IPS DF 19.7 (cell line): Measurements from ENCODE around the gene KIAA0513.

ENCODE experiments used
- DNase-seq: peaks from one replicate; pipeline ENCODE4 v3.0.0-alpha.2; 2013; ENCODE audit warnings: low read depth, low spot score

KIAA0513 gene, protein sequence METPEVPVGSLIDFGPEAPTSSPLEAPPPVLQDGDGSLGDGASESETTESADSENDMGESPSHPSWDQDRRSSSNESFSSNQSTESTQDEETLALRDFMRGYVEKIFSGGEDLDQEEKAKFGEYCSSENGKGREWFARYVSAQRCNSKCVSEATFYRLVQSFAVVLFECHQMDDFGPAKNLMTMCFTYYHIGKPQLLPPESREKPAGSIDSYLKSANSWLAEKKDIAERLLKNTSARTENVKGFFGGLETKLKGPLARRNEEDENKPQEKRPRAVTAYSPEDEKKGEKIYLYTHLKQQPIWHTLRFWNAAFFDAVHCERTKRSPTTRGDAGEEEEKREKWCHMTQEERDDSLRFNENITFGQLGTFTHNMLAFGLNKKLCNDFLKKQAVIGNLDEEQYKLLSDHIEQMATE

DNA sequence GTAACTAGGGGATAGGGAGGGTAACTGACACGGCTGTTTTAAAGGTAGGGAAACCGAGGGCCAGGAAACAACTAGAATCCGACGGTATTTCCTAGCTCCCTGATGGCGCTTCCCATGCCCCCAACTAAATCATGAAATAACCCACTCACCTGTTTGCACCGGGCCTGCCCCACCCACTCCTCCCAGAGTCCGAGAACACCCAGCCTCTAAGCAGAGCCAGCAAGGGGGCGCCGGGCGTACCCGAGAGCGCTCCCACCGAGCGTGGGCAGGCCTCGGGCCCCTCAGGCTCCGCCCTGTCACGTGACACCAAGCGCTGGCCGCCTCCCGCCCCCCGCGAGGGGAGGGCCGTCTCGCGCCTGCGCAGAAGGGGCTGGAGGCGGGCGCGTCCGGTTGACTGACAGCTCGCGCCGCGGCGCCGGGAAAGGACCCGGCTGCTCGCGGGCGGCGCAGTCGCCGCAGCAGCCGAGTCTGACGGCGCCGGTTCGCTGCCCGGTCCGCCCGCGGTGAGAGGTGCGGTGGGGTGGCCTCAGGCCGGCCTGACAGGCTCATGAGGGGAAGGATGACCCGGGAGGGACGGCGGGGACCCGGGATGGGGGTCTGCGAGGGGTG is at the start of gene KIAA0513:
Gene KIAA0513 (plus strand): TSS at position 447 of the 609 bp plus-strand sequence. CDS start 39,277 bp downstream, outside the sequence.
- DNase-seq = no peak

DNA sequence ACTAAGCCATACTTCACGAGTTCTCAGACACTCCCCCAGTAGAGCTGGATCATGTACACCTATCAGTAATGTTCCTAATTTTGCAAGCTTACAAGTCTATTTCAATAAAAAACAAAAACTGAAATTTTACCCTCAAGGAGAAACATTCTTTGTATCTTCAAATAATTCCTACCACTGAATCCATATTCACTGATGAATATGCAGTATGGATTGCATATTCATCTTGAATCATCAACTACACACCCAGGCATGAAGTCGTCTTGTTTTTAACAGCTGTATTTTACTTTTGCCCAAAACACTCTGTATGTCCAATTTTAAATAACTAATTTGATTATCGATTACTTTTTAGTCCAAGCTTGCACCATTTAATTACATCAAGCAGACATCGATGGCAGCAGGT is 48.1 kb upstream of the KIAA0513 start:
- DNase-seq = no peak

DNA sequence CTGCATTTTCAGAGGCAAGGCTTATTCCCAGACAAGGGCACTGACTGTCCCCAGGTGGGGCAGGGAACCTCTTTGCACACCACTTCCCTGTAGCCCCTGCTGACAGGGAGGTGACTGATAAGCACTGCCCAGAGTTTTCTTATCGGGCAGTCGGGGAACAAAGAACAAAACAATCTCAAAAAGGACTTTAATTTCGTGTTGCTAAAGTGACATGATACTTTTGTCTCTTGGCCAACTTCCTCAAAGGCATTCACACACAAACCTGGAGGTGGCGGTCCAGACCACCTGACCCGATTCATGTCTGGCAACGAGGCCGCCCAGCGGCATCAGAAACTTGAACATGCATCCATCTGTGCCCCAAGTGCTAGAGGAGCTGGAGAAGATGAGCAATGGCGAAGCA is 45.2 kb upstream of the KIAA0513 start:
- no peak for DNase-seq

DNA sequence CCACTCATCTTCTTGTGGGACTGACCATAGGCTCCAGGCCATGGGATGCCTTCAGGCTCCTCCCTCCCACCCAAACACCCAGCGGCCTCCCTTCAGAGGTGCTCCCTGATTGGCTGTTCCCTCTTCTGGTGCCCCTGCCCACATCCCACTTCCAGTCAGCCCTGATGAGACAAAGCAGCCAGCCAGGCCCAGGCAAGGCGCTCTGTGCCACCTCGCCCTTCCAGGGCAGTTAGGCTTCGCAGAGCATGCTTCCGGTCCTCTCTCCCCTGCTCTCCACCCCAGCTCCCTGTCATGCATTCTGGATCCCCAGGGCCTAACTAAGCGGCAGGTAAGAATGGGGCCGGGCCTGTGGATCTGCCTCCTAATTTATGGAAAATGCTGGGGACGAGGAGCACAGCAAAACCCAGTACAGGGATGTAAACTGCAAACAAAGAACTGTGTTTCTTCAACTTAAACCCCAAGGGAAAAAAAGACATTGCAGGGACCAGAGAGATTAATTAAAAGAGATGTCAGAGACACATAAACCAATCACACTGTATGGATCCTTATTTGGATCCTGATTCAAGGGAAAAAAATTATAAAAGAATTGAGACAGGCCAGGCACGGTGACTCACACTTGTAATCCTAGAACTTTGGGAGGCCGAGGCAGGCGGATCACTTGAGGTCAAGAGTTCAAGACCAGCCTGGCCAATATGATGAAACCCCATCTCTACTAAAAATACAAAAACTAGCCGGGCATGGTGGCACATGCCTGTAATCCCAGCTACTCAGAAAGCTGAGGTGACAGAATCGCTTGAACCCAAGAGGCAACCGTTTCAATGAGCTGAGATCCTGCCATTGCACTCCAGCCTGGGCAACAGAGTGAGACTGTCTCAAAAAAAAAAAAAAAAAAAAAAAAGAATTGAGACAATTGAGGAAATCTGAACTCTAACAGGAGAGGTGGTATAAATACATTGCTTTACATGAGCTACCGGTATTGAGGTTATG is 42.2 kb upstream of the KIAA0513 start:
- no peak for DNase-seq

DNA sequence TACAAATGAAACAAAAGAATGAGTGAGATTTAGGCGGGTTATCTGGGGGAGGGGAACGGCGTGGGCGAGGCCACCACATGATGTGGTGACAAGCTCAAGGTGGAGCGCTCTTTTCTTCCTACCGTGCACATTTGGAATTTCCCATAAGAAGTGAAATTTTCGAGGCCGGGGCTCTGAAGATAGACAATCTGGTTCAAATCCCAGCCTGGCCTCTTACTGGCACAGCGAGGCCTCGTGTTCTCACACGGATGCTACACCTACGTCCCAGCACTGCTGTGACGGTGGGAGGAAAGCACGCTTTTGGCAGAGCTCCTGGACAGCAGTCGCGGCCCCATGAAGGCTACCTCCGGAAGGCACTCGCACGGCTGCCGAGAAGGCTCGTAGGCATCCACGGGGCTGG is 41.5 kb upstream of the KIAA0513 start:
- DNase-seq = no peak

DNA sequence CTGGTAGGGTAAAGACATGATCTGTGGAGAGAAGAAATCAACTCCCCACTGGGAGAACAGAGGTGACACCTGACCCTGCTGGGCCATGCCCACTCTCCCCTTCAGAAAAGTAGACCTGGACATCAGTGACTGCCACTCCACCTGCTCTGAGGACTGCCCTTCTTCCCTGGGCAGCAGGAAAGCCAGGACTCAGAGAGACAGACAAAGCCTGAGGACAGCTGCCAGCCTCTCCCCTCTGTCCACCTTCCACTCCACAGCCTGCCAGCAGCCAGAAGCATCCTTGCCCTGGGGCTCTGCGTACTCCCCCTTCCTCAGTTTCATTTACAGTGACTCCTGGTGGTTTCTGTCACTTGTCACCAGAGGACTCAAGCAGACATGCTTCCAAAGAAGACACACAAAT is 40.7 kb upstream of the KIAA0513 start:
- DNase-seq = no peak

DNA sequence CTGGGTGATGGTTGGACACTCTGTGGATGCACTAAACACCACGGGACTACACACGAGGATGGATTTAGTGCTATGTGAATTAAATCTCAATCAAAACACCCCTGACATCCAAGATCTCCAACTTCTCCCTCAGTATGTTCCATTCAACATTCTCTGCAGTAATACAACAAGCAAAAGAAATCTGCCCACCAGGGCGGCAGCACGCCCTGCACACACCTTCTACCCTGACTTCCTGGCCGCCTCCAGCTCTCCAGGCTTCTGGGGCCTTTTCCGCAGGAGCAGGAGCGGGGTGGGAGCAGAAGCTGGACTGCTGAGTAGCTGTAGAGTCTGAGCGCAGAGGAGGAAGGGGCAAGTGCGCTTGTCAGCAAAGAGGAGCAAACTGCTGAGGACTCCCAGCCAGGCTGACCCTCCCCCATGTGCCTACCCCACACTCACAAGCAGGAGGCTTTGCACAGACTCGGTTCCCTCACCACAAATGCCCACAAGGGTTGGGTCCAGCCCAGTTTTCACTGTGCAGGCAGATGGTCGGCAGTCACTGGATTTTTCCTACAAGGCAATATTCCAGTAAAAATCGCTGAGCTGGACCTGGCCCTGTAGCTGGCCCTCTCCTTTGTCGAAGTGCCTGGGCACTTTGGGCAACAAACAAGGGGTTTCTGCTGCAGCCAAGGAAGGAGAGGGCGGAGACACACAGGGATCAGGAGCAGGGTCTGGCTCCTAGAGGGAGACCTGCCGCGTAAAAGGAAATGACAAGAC is 39.1 kb upstream of the KIAA0513 start:
- no peak for DNase-seq

DNA sequence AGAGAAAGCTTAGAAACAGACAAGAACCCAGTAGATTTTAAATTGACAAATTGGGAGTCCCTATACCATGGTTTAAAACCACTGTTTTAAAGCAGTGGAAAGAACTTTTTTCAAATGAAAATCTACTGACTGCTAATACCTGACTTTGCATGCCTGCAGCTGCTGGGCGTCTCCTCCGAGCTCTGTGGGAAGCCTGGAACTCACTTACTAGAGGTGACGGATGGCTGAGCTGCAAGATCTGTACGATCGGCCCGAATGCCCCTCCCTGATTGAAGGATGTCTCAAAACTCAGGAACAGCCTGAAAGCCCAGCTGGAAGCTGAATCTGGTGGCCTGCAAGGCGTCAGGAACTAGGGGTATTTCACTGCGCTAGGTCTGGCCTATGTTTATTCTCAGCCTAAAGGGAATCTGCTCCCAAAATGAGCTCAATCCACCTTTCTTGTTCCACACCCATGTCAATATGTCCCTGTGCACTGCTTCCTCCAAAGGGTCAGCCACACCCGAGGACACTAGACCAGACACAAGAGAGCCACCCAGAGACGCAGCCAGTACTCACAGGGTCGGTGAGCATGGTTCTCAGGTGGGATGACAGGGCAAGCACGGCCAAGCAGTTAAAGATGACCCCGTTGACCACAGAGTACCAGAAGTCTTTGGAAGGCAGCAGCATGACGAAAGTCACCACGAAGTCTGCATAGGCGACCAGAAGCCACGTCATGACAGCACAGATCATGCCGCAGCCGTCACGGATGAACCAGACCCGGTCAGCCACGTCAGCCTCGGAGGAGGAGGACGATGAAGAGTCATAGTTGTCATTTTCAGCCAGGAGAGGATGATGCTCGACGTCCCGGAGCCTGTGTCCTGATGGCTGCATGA is 37.6 kb upstream of the KIAA0513 start:
- no peak for DNase-seq

DNA sequence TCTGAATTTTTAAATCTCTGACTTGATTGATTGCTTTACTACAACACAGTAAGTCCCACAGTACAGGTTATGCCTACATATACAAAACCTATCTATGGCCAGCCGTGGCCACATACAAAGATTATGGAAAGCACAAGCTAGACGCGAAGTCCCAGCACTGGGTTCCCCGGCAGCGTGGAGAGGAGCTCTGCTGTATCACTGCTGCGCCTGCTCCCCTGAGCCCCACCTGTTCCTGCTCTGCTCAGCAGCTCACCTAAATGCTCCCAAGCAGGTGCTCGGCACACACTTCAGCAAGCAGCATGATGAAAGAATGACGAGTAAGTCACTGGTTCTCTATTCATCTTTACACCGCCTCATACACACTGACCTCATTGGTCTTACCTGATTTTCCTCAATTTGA is 36.8 kb upstream of the KIAA0513 start:
- no peak for DNase-seq

DNA sequence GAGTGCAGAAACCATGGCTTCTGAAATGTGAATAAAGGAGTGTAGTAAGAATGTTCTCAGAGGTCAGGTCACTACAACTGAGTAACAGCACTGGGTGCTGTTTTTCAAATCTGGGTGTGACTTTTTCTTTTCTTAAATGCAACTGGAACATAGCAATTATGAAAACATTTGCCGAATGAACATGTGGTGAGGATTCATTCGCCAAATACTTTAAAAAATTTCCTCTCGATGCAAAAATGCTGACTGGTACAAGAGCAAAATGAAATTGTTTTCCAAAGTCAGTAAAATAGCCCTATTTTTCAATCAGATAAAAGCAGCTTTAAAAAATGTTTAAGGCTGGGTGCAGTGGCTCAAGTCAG is 34.9 kb upstream of the KIAA0513 start:
- no peak for DNase-seq

DNA sequence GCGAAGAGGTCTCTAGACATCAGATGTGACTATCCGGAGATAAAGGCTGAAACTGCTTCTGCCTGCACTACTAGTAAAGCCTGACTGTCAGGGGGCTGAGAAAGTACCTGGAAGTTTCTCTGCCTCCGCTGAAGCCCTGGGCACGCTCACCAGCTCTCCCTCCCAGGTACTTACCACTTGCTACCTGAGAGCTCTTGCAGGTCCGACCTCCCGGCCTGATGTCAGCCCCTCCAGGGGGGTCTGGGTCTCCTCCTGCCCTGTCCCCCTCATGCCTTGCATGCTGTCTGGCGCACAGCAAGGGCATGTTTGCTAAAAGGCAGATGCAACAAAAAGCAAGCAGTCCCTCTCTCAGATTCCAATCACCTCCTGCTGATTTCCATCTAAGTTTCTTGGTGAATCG is 33.7 kb upstream of the KIAA0513 start:
- DNase-seq = no peak

DNA sequence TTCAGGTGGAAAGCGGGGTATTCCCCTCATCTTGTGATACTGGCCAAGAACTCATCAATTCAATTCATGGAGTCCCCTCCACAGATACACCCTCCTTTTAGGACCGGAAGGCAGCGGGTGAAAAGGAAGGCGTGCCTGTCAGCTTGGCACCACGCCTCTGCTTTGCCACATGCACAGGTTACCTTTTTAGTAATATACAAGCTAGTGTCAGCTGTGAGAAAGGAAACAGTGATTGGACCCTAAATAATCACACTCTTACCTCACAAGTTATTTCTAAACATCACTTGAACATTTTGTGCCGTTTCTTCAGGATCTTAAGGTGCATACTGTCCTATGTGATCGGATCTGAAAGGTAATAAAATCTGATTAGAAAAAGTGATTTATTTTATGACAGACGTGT is 31.9 kb upstream of the KIAA0513 start:
- no peak for DNase-seq

DNA sequence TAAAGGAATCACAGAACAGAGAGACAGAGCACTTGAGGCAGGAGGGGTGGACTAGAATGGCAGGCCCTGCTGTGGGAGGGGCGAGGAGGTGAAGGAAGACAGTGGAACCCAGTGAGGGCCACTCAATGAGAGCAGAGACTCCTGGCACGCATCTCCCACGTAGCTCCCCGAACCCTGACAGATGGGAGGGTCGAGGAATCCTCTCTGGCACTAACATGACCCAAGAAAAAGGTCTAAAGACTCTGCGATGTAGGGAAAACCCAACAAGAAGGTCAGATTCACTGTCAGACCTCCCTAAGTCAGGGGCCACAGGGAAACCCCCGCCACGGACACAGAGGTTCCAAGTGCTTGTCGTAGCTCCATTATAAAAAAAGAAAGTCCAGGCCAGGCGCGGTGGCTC is 31.2 kb upstream of the KIAA0513 start:
- DNase-seq = no peak

DNA sequence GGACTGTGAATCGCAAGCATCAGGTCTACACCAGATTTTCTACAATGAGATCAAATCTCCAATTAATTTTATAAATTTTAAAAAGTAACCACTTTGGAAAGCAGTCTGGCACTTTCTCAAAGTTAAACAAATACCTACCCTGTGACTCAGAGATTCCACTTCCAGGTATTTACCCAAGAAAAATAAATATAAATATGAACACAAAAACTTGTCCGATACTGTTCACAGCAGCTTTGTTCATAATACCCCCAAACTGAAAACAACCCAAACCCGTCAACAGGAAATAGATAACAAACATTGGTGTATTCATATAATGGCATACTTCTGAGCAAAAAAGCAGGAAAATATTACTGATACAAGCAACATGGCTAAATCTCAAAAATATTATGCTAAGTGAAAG is 28.4 kb upstream of the KIAA0513 start:
- no peak for DNase-seq

DNA sequence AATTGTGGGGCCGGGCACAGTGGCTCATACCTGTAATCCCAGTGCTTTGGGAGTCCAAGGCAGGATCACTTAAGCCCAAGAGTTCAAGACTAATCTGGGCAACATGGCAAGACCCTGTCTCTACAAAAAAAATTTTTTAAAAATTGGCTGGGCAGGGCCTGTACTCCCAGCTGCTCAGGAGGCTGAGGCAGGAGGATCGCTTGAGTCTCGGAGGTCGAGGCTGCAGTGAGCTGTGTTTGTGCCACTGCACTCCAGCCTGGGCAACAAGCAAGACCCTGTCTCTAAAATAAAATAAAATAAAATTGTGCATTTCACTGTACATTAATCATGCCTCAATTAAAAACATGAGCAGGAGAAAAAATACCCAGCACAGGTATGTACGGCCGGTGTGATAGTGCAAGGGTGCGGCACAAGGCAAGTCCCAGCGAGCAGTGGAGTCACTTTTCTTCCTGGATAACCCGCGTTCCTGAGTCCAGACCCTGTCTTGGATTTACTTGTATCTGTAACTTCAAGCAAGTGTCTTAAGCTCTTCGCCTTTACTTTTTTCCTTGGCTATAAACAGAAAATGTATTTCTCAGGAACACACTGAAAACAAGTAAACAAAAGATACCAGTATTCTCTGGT is 27.6 kb upstream of the KIAA0513 start:
- no peak for DNase-seq

DNA sequence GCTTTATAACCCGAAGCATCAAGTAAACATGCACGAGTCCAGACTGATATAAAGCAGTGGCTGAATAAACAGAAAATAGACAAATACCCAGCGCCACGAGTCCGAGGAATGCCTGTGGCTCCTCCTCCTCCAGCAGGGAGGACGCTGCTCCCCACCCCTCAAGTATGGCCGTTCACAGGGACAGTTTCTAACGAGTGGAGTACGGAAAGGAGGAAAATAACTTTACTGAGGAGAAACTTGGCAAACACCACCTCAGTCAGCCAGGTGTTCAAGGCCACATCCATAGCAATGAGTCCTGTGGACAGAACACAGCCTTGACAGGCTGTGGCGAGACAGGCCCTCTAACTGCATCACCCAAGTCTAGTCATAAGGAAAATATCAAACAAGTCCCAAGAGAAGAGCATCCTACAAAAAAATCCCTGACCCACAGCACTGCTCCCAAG is 25.5 kb upstream of the KIAA0513 start:
- DNase-seq = no peak

DNA sequence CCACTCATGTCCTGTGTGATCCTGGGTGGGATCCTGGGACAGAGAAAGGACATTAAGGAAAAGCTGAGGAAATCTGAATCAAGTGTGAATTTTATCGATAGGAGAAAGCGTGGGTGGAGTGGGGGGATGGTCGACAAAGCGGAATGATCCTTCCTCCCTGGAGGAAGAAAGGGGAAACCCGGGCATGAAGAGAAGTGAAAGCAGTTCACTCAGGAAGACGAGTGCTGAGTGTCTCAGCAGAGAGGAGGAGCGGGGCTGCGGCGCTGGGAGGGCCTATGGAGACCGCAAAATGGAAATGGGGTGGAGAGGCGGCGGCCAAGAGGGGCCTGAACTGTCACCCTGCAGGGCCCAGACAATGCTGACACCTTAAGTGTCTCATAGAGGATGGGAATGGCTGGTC is 25.0 kb upstream of the KIAA0513 start:
- no peak for DNase-seq

DNA sequence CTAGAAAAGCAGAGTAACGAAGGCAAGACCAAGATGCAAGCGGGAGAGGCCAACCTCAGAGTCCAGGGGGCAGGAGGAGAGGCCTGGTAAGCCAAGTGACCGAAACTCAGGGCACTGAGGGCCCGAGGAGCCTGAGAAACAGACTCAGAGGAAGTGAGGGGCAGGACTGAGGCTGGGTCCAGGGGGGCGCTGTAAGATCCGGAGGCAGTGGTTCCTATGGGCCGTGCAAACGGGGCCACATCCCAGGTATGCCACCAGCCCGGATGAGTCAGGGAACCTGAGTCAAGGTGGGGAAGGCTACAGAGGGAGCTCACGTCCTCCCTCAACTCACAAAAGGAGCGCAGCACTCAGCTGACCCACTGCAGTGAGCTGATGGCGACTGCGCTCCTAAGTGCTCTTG is 24.5 kb upstream of the KIAA0513 start:
- no peak for DNase-seq

DNA sequence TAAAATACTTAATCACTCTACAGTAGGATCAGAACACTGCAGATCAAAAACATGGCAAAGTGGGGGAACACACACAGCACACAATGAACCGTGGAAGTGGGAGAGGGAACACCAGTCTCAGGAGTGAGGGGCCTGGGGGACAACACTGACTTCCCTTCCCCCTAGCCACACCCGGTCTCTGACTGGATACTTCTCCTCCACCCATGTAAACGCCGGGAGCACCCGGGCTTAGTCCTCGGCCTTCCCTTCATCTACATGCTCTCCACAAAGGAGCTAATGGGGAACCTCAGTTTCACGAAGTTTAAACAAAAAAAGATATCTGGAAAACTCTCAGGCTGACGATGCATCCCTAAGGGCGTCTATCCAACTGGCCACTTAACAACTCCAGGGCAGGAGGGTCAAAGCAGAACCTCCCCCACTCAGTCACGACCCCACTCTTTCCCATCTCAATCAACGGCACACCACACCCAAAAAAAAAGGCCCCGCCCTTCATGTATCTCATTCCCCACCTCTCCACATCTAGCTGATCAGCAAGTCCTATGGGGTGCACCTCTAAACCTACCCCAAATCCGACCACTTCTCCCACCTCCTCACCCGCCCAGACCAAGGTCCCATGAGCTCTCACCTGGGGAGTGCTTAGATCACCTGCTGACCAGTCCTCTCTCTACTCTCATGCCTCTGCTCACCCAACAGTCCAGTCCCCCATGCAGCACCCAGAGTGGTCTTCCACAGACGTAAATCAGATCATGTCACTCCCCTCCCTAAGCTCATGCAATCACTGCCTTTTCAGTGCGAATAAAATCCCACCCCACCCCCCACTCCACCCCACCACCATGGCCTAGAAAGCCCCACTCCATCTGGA is 23.6 kb upstream of the KIAA0513 start:
- no peak for DNase-seq
